Ishikawa (cell line): ENCODE measurements around the gene NKAPL.
A peak's percentile ranks its signal among the peaks of the same experiment; 100 is the strongest.

Experiments used
- CEBPB ChIP-seq: IDR thresholded peaks from 2 replicates; pipeline ENCODE4 v1.6.1; 2012
- CREB1 ChIP-seq: IDR thresholded peaks from 2 replicates; pipeline ENCODE4 v1.6.1; 2012; ENCODE audit warnings: low read depth
- EGR1 ChIP-seq: IDR thresholded peaks from 2 replicates; pipeline ENCODE4 v1.6.1; 2012
- EP300 ChIP-seq: IDR thresholded peaks from 2 replicates; pipeline ENCODE4 v1.6.1; 2012; ENCODE audit warnings: borderline replicate concordance
- FOXM1 ChIP-seq: IDR thresholded peaks from 2 replicates; pipeline ENCODE4 v1.6.1; 2012; ENCODE audit warnings: low read depth, borderline replicate concordance
- NFIC ChIP-seq: IDR thresholded peaks from 2 replicates; pipeline ENCODE4 v1.6.1; 2012
- RAD21 ChIP-seq: IDR thresholded peaks from 2 replicates; pipeline ENCODE4 v1.6.1; 2012; ENCODE audit warnings: low read depth
- TAF1 ChIP-seq: IDR thresholded peaks from 2 replicates; pipeline ENCODE4 v1.6.1; 2012; ENCODE audit warnings: low read depth, mild to moderate bottlenecking
- TCF12 ChIP-seq: IDR thresholded peaks from 2 replicates; pipeline ENCODE4 v1.6.1; 2012; ENCODE audit warnings: low read depth
- TEAD4 ChIP-seq: IDR thresholded peaks from 2 replicates; pipeline ENCODE4 v1.6.1; 2012
- YY1 ChIP-seq: IDR thresholded peaks from 2 replicates; pipeline ENCODE4 v1.6.1; 2012; ENCODE audit warnings: low read depth
- ZBTB7A ChIP-seq: IDR thresholded peaks from 2 replicates; pipeline ENCODE4 v1.6.1; 2012; ENCODE audit warnings: low read depth
- TF ChIP-seq, protein P1 (sequence below): IDR thresholded peaks from 2 replicates; pipeline ENCODE4 v1.6.1; 2012; ENCODE audit warnings: low read depth, mild to moderate bottlenecking
- TF ChIP-seq, protein P2 (sequence below): IDR thresholded peaks from 2 replicates; pipeline ENCODE4 v1.6.1; 2012
- TF ChIP-seq, protein P3 (sequence below): IDR thresholded peaks from 2 replicates; pipeline ENCODE4 v1.6.1; 2012

NKAPL gene

DNA sequence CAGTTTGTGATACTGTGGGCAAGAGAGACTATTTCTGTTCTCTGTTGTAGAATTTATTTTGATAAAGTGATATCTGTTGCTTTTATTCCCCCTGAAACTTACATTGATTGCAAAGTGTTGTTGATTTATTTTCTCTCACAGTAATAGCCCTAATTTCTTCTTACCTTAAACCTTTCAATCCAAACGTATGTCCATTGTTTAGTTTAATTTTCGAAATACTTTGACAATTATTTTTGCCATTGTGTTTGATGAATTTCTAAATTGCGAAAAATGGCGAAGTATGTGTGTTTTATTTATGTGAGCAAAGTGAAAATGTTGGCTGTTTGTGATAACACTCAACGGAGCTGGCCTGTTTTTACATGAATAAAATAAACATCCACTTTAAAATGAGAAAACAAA, 7.5 kb downstream of the NKAPL start:
- TF ChIP-seq TCF12 (no peak), YY1 (no peak), TAF1 (no peak), CEBPB (no peak), EP300 (no peak), CREB1 (no peak), ZBTB7A (no peak), TEAD4 (no peak), EGR1 (no peak), FOXM1 (no peak), RAD21 (no peak), NFIC (no peak)
- TF ChIP-seq, protein P1, sequence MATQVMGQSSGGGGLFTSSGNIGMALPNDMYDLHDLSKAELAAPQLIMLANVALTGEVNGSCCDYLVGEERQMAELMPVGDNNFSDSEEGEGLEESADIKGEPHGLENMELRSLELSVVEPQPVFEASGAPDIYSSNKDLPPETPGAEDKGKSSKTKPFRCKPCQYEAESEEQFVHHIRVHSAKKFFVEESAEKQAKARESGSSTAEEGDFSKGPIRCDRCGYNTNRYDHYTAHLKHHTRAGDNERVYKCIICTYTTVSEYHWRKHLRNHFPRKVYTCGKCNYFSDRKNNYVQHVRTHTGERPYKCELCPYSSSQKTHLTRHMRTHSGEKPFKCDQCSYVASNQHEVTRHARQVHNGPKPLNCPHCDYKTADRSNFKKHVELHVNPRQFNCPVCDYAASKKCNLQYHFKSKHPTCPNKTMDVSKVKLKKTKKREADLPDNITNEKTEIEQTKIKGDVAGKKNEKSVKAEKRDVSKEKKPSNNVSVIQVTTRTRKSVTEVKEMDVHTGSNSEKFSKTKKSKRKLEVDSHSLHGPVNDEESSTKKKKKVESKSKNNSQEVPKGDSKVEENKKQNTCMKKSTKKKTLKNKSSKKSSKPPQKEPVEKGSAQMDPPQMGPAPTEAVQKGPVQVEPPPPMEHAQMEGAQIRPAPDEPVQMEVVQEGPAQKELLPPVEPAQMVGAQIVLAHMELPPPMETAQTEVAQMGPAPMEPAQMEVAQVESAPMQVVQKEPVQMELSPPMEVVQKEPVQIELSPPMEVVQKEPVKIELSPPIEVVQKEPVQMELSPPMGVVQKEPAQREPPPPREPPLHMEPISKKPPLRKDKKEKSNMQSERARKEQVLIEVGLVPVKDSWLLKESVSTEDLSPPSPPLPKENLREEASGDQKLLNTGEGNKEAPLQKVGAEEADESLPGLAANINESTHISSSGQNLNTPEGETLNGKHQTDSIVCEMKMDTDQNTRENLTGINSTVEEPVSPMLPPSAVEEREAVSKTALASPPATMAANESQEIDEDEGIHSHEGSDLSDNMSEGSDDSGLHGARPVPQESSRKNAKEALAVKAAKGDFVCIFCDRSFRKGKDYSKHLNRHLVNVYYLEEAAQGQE, result no peak
- TF ChIP-seq, protein P2, sequence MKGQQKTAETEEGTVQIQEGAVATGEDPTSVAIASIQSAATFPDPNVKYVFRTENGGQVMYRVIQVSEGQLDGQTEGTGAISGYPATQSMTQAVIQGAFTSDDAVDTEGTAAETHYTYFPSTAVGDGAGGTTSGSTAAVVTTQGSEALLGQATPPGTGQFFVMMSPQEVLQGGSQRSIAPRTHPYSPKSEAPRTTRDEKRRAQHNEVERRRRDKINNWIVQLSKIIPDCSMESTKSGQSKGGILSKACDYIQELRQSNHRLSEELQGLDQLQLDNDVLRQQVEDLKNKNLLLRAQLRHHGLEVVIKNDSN, result no peak
- TF ChIP-seq, protein P3, sequence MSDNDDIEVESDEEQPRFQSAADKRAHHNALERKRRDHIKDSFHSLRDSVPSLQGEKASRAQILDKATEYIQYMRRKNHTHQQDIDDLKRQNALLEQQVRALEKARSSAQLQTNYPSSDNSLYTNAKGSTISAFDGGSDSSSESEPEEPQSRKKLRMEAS, result no peak

DNA sequence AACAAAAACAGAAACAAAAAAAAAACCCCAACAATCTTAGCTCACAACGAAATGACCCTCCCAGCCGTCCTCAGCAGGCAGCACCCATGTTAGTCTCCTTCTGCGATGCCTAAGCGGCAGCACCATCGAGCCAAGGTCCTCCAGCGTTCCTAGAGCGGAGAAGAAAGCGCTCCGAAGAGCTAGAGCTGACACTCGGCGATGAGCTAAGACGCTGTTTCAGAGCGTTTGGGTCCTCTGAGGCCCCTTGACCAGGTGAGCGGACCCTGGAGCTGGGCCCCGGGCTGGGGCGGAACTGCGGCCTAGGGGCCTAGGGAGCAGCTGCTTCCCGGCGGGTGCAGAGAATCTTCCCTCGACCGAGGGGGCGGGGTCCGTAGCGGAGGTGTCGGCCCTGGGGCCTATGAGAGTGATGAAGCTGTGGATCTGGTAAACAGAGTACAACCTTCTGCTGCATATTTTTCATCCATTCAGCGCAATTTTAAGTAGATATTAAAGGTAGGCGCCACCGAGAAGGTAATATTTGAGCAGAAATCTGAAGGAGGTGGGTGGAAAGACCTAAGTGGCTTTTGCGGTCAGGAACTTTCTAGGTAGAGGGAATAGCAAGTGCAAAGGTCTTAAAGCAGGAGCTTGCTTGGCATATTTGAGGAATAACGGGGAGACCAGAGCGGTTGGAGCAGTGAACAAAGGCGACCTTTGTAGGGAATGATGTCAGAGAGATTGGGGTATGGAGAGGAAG, 8.0 kb downstream of the NKAPL start, which contains the start of gene ZSCAN26:
ZSCAN26 (plus strand) TSS at position 182 of the 733 bp plus-strand sequence. CDS start 4,777 bp downstream, outside the sequence.
- TF ChIP-seq, protein P3, result peak; percentile 21; the same call in 1 of the 2 replicates
- no peak for TF ChIP-seq EP300
- TF ChIP-seq FOXM1, result no peak
- TF ChIP-seq TAF1, result peak; percentile 71
- TF ChIP-seq TCF12, result peak; percentile 58; the same call in 1 of the 2 replicates
- TF ChIP-seq CREB1, result no peak
- peak; percentile 60; the same call in 1 of the 2 replicates for TF ChIP-seq YY1

DNA sequence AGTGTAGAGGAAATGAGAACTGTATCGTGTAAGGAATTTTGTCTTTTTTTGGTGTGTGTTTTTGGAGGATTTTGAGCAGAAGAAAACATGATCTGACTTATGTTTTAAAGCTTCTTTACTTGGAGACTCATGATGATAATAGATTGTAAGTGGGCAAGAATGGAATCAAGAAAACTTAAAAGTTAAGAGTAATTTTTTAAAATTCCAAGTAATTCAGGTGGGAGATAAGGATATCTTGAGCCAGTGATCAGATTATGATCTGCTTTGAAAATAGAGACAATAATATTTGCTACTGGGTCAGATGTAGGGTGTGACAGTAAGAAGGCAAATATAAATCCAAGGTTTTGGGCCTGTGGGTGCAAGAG, 8.6 kb downstream of the NKAPL start:
- TF ChIP-seq TAF1, result no peak
- TF ChIP-seq RAD21, result no peak
- no peak for TF ChIP-seq FOXM1
- TF ChIP-seq YY1, result no peak
- no peak for TF ChIP-seq NFIC
- TF ChIP-seq, protein P1, result no peak
- no peak for TF ChIP-seq TCF12
- no peak for TF ChIP-seq EGR1
- no peak for TF ChIP-seq TEAD4
- TF ChIP-seq, protein P3, result no peak
- no peak for TF ChIP-seq EP300
- TF ChIP-seq, protein P2, result no peak
- TF ChIP-seq ZBTB7A, result no peak
- TF ChIP-seq CREB1, result no peak
- TF ChIP-seq CEBPB, result no peak

DNA sequence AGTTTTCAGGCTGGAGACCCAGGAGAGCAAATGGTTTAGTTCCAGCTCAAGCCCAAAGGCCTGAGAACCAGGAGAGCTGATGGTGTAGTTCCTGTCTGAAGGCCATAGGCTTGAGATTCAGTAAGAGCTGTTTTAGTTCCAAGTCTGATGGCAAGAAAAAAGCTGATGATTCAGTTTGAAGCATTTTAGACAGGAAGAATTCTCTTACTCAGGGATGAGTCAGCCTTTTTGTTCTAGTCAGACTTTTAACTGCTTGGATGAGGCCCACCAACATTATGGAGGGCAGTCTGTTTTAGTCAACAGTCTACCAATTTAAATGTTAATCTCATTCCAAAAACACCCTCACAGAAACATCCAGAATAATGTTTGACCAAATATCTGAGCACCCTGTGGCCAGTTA, 10.4 kb downstream of the NKAPL start:
- TF ChIP-seq YY1 (no peak), TAF1 (no peak), NFIC (no peak), RAD21 (no peak), CEBPB (no peak), TEAD4 (no peak), TCF12 (no peak), EGR1 (no peak), ZBTB7A (no peak), FOXM1 (no peak), CREB1 (no peak), EP300 (no peak)
- TF ChIP-seq, protein P2, result no peak
- TF ChIP-seq, protein P1, result no peak
- TF ChIP-seq, protein P3, result no peak
